Activated effector memory CD4-positive, alpha-beta T cell treated with anti-CD3 and anti-CD28 coated beads, Interleukin-2, amount 50 U/mL, for 16 hours (primary cell): Measurements from ENCODE around the gene HDAC11.
A peak's percentile ranks its signal among the peaks of the same experiment; 100 is the strongest.

Experiments used
- DNase-seq: peaks from one replicate; pipeline ENCODE4 v3.0.0-alpha.2; 2020

HDAC11 gene

DNA sequence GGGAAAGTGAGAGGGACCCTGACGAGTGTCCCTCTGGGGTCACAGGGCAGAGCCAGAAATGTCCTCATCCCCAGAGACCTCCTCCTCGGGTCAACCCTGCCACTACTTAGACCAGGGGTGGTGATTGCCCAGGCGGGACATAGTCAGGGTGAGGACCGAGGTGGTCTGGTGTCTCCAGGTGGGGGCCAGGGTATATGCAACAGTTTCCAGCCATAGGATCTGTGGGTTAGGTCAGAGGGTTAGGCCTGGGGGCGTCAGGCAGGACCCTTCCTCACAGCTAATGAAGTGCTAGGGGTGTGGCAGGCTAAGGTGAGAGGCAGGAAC, 46.5 kb downstream of the HDAC11 start:
- DNase-seq: no peak

DNA sequence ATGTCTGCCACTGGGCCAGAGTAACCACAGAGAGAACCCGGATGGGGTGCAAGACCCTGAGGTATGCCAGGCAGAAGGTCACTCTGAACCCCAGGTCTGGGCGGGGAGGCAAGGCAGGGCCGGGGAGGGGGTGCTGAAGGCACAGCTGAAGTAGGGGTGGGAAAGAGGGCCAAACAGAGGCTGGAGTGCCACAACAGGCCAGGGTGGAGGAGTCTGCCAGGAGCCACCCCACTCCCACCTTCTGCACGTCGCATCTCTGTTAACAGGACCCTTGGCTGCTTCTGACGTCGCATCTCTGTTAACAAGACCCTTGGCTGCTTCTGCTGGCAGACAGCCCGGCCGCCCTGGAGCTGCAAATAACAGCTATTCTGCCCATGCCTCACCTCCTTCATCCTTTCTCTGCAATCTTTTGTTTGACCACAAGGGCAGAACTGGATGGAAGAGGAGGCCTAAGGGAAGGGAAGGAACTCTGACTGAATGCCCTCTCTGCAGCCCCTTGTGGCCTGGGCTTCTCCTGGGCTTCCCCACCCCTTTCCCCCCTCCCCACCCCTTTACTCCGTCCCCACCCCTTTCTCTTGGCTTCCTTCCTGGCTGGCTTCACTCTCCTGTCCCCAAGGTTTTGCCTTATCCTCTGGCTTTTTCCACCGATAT, 48.2 kb downstream of the HDAC11 start:
- DNase-seq: no peak

DNA sequence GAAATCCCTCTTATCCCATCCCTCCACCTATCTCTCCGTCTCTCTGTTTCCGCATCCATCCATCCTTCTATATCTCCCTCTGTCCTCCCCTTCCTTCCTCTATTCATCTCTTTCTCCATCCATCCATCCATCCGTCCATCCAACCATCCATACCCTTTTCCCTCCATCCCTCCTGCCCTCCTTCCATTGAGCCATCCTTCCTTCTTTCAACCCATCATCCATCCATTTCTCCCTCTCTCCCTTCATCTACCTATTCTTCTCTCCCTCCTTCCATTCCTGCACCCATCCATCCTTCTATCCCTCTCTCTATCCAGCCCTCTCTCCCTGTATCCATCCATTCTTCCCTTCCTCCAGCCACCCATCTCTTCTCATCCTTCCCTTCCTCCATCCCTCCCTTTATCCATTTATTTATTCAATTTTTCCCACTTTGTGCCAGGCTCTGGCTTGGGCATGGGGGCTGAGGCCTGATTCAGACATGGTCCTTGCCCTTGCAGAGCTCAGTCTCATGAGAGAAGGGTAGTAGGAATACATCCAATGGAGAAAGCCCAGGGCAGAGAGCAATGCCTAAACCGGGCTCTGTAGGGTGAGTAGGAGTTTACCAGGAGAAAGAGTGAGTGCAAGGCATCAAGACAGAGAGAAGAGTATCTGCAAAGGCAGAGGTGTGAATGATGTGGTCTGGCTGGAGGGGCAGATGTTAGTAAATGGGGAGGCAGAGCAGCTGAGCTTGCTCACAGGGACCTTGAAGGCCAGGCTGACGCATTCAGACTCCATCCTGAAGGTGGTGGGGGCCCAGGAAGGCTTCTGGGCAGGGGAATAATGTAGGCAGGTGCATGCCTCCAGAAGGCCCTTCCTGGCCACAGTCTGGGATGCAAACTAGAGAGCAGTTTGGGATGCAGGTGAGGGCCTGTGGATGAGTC, 49.3 kb downstream of the HDAC11 start:
- no peak for DNase-seq

DNA sequence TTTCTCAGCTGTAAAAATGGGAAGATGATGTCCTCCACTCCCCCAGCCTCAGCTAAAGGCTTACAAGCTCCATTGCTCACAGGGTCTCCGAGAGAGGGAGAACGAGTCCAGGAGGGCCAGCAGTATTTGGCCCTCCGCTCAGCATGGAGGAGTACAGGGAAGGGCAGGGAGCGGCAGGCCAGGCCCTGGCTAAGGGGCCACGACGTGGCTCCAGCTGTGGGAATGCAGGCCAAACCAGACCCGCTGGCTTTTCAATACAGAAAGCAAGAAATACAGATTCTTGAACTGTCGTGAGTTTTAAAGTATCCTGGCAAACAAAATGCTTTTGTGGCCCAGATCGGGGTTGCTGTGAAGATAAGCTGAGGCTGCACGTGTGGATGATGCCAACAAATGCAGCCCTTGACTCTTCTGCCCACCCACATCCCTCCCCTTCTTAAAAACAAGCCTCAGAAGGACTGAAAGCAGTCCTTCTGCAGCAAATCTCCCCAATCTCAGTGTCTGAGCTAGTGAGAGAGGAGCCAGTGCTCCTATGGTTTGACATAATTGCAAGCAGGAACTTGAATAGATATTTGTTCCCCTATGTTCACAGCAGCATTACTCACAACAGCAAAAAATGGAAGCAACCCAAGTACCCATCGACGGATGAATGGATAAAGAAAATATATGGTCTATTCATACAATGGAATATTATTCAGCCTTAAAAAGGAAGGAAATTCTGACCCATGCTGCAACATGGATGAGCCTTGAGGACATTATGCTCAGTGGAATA, 50.3 kb downstream of the HDAC11 start:
- DNase-seq: no peak

DNA sequence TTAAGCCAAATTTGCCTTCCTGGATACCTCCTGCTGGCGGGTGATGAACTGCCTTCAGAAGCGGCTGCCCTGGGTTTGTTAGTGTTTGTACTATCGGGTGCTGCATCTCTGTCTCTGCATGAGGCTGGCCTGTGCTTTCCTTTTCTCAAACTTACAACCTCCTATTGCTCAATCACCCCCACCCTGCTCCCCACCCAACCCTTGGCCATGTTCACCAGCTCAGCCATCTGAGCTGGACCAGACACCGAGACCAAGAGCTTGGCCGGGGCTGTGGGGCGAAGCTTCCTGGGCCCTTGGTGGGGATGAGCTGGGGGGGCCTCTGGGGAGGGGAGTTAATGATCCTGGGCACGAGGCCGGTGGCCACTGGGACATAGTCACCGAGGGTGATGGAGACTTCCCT, 52.0 kb downstream of the HDAC11 start:
- no peak for DNase-seq

DNA sequence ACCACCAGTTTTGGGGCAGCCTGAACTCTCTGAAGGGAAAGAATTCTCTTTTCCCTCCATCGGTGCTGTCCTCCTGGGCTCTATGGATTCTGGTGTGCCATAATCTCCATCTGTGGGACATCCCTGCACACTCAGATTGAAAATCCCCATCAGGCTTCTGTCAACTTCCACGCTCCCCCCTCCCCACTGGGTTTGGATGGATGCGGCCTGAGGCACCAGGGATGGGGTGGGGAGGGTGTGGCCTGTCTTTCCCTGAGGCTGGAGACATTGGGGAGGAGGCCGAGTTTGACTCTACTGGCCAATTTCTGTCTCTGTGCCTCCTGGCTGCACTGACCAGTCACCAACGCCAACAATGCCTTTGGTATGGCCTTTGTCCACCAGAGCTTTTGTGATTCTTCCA, 52.5 kb downstream of the HDAC11 start:
- no peak for DNase-seq

DNA sequence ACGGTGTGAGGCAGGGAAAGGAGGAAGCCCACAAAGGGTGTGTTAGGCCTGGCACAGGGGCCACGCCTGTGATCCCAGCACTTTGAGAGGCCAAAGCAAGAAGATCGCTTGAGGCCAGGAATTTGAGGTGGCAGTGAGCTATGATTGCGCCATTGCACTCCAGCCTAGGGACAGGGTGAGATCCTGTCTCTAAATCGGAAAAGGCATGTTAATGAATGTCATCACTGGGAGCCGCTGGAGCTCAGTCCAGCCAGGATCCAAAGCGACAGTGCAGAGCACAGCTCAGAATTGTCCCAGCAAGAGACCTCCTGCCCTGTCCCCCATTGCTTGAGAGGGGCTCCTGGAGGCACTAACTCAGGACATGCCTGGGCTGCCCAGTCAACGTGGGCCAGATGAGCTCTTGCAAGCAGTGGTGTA, 53.8 kb downstream of the HDAC11 start:
- no peak for DNase-seq

DNA sequence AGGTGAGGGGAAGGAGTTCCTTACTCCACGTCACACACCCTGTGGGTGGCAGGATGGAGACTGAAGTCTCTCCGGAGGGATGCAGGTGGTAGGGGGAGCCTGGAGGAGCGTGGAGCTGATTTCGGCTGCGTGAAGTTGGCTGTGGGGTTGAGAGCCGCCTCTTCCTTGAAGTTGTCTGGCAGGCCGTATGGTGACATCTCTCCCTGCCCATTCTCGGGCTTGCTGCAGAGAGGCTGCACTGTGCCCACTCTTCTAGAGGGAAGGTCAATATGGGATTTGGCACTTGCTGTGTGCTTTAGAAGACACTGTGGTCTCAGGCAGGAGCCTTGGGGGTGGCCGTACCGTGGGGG, 55.4 kb downstream of the HDAC11 start:
- DNase-seq: no peak

DNA sequence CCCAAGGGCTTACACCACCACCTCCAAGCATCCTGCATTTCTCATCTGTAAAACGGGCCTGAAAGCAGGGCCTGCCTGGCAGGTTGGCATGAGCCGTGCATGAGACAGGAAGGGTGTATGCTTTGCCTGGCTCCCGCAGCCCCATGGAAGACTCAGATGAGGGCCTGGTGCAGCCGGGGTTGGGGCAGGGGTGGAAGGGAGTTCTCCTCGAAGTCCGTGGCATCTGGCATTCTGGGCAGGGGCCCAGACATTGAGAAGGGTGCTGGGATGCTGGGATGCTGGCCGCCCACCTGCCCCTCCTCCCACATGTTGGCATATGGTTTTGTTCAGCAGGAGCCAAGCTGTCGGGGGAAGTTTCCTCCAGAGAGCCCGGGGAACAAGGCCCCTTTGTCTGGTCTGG, 55.8 kb downstream of the HDAC11 start:
- DNase-seq: no peak

DNA sequence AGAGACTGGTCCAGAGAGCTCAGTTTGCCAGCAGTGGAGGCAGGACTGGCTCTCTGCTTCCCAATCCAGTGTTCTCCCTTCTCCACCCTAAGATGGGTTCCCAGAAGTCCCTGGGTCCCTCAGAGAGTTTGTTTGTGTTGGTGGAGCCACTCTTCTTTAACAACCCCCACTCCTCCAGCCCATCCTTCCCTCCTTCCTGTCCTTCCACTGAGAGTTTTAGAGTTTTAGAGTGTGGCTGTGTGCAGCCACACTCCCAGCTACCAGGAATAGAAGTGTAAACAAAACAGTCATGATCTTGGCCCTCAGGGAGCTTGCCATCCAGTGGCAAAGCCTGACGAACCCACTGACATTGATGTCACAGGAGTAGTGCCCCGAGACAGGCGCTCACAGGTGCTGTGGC, 56.3 kb downstream of the HDAC11 start:
- DNase-seq: no peak

DNA sequence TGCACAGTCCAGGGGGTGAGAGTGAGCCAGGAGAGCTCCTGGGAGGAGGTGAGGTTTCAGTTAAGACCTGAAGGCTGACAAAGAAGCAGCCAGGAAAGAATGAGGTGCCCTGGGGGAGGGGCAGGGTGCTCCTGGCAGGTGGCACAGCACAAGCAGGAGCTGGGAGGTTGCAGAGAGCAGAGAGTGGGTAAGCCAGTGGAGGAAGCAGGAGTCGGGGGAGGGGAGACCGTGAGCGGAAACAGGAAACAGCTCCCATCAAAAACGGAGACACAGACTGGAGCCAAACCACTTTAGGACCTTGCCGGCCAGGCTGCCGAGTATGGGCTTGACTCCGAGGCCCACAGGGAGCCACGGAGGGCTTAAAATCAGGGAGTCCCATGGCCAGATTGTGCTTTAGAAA, 56.7 kb downstream of the HDAC11 start:
- DNase-seq: no peak

DNA sequence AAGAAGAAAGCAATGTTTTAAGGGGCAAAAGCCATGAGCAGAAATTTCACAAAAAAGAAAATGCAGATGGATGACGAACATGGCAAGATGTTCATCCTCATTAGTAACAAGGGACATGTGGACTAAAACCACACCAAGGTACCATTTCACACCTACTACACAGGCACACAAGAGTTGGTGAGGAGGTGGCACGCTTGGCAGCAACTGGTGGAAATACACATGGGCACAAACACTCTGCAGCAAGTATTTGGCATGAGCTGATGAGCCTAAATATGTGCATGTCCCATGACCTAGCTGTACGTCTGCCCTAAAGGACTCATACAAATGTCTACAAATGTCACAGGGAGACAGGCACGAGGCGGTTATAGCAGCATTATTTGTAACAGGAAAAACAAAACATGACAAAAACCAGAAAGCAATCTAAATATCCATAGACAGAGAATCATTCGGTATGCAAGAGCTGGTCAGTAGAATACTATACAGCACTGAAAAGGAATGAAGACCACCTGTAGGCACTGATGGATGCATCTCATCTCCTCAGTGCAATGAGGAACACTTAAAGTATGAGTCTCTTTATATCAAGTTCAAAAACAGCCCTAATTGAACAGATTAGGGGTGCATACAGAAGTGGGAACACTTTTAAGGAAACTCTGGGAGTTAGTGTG, 57.3 kb downstream of the HDAC11 start:
- no peak for DNase-seq

DNA sequence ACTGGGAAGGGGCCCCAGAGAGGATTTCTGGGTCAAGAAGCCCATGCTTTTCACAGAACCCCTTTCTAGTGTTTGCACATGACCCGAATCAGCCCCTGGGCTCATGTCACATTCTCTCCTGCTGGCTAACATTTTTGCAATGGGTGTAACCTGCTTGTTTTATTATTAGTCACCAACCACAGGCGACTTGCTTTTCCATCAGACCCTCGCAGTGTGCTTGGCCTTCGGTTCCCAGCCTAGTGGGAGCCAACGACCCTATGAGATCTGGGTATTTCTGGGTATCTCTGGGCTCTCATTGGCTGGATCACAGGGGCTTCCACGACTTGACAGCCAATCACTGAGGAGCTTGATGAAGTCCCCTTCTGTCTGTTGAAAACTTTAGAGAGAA, 57.8 kb downstream of the HDAC11 start:
- no peak for DNase-seq

DNA sequence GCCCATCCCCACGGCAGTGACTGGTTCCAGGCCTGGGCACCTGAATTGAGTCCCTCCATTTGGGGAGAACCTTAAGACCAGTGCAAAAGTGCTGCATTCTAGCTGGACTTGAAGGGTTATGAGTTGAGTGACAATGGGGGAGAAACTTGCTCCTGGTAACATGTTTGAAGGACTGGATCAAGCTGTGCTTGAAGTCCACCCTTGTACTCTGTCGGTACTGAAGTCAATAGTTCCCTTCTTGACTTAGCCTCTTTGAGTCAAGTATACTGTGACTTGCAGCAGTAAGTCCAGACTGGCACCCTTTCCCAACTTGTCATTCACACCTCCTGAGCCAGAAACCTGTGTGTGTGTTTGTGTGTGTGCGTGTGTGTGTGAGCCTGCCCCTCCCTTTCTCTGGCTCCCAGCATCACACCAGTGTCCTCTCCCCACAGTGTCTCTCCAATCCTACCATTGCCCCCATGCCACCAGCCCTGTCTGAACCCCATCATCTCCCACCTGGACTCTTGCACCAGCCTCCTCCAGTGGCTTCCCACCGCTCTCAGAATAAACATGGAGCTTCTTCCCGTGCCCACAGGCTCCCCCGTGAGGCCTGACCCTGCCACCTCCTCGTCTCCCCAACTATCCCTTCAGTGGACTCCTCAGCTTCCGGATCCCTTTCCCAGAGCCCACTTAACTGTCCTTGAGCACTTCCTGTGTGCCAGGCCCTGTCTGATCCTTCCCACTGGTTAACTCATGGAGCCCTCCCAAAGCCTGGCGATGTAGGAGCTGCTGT, 58.6 kb downstream of the HDAC11 start:
- DNase-seq: no peak

DNA sequence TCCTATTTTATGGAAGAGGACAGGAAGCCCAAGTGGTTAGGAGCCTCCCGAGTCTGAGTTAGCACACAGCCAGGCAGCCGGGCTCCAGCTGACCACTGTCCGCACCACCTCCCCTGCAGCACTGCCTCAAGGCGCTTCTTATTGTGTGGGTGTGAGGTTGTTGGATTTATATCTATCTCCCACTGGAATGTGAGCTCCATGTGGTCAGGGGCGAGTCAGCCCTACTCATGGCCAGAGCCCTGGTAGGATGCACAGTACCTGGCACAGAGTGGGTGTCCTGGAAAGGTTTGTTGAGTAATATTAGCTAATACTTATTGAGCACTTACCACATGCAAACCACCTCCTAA, 59.2 kb downstream of the HDAC11 start:
- no peak for DNase-seq

DNA sequence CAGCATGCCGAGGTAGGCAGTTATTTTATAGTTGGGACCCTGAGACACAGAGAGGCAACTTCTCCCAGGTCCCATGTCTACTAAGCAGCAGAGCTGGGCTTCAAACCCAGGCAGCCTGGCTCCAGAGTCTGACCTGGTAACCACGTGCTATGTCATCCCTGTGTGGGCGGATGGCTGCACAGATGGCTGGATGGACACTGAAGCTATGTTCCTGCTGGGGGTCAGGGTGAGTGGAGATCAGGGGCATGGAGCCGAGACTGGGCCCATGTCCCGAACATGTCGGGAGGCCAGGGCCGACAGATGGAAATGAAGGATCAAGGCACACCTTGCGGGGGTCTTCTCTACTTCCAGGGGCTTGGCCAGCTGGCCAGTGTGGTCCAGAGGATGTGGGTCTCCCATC, 59.6 kb downstream of the HDAC11 start:
- no peak for DNase-seq

DNA sequence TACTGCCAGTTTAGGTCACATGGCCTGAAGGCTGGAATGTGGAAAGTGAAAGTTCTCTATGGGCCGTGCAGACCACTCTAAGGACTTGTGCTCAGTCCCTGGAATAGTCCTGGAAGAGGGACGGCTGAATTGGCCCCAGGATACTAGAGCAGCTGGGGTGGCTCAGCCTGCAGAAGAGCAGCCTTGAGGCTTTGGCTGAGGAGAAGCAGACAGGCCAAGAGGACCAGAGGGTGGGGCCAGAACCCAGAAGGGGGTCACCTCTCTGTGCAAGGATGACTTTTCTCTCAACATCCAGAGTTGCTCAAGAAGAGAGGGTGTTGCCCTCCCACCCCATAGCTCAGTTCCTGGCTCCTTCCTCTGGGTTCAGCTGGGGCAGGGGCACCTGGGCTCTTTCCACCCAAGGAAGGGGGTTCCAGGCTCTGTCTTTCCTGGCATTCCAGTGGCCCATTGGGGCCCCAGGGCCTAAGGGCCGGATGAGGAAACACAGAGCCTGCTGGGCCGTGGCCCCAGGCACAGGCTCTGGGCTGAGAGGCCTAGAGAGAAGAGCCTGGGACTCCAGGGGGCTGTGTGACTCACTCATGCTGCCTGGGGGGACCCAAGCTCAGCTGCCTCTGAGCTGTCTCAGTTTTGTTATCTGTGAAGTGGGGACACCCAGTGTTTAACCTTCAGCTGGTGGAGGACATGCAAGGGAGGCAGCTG, 60.3 kb downstream of the HDAC11 start:
- no peak for DNase-seq

DNA sequence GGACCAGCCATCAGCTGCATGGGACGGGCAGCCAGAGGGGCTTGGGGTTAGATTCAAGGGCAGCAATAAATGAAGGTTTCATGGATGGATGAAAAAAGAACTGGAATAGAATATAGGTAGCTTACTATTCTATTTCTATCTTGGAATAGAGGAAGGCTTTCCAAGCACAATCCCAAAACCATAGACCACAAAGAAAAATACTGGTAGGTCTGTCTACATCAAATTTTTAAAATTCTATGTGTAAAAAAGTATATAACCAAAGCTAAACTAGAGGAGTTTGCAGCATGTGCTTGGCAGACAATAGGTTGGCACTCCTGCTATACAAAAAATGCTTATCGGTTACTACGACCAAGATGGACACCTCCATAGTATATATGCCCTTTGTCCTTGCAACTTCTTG, 61.6 kb downstream of the HDAC11 start:
- no peak for DNase-seq

DNA sequence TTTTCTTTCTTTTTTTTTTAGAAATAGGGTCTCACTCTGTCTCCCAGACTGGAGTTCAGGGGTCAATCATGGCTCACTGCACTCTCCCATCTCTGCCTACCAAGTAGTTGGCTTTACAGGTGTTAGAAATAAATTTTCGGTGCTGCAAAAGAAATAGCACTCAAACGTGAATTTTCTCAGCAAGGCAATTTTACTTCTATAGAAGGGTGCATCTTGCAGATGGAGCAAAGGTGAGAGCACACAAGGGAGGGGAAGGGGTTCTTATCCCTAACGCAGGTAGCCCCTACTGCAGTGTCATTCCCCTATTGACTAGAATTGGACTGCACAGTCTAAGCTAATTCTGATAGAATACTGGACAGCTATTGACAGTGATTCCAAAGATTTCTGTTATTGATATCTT, 62.0 kb downstream of the HDAC11 start:
- no peak for DNase-seq

DNA sequence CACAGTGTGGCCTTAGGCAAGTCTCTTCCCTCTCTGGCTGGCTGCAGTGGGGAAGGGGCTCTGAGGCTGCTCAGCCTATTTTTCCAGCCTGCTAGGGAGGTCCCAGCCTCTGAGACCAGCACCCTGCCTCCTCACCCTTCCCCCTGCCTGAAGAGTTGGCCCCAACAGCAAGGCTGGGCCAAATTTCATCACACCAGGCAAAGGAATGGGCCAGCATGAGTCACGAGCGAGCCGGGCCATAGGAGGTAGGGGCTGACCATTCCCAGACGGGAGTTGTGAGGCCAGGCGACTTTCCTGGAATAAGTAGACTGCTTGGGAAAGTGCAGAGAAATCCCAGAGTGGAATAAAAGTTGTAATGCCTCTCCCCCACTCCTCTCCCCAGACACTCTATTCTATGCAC, 63.1 kb downstream of the HDAC11 start:
- DNase-seq: no peak

DNA sequence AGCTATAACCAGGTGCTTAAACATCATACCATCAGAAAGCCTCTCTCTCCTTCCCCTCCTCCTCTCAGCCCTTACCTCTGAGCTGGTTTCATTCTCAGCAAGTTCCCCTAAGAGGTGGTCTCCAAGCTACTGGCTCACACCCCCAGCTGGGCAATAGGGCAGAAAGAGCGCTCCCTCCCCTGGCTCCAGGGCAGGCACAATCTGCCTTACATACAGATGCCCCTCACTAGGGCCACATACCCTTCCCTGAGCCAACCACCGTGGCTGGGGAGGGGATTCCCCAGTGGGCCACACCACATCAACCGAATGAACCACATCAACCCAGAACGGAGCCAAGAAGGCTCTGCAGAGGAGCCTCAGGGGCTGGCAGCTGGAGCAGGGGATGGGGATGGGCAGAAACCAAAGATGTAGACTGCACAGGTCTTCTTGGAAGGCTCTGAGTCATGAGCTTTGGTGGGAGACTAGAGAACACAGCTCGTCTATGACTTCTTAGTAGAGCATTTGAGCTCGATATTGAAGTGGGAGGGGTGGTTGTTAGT, 64.3 kb downstream of the HDAC11 start:
- peak; percentile 73 for DNase-seq
